Coronary artery (tissue), 2 donors: Measurements from ENCODE around the gene HOXC11.
A peak's percentile ranks its signal among the peaks of the same experiment; 100 is the strongest.

ENCODE experiments used
- DNase-seq: peaks from one replicate; pipeline ENCODE4 v3.0.0-alpha.2; 2017; ENCODE audit warnings: low spot score
- H3K27ac ChIP-seq, 2 donors: fragments of 200-600 bp; sonication (generic); one replicate each; pipeline ENCODE4 v1.5.1; 2016 to 2019
- H3K4me3 ChIP-seq: fragments of 200-600 bp; sonication (generic); 2 replicates; pipeline ENCODE4 v1.5.1; 2016; ENCODE audit warnings: mild to moderate bottlenecking, moderate library complexity
- CTCF ChIP-seq: fragments of 200-600 bp; sonication (generic); IDR thresholded peaks from one replicate; pipeline ENCODE4 v1.5.1; 2019; ENCODE audit warnings: antibody characterized with exemption

HOXC11 gene

DNA sequence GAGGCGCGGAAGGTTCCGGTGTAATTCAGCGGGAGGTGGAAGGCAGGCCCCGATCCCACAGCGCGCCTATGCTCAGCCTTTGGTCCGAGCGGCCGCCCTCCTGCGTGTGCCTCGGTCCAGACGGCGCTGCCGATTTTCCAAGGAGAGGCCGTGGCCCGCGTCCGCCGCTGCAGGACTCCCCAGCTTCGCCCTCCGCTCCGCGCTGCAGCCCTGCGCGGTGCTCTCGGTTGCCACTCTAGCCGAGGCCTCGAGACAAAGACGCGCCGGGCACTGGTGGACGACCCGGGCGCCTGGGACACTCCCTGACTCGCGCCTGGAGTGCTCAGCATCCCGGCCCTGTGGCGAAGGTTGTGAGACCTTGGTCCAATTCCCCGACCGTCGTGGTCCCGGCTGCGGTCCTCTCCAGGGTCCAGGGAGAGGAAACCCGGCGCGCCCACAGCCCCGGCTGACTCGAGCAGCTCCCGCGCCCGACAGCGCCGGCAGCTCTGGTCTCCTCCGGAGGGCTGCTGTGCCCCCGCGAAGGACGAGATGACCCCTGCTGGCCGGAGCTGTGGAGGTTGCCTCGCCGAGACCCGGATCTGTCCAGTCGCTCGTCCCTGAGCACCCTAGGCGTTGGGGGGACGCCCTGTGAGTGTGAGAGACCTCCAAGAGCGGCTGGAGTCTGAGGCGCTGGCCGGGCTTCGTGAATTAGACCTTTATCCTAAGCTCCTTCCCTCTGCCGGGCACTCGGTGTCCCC lies 11.7 kb upstream of the HOXC11 start:
- H3K27ac ChIP-seq, result no peak overlapping the region
- H3K4me3 ChIP-seq, result peak overlapping the region; percentile 12
- no peak for TF ChIP-seq CTCF
- DNase-seq, result no peak

- Histone ChIP-seq H3K27ac (no peak overlapping the region), H3K4me3 (no peak overlapping the region)
- TF ChIP-seq CTCF, result no peak
- no peak for DNase-seq
Measured at GRCh38 chr12:53963005-53963404, 9.9 kb upstream of the HOXC11 start.

GRCh38 chr12:53963434-53964314 lies 9.3 kb upstream of the HOXC11 start:
- TF ChIP-seq CTCF, result no peak
- H3K4me3 ChIP-seq, result no peak overlapping the region
- H3K27ac ChIP-seq, result no peak overlapping the region
- DNase-seq, result no peak

GRCh38 chr12:53964315-53964713 lies 8.6 kb upstream of the HOXC11 start:
- H3K4me3 ChIP-seq, result no peak overlapping the region
- H3K27ac ChIP-seq, result no peak overlapping the region
- no peak for TF ChIP-seq CTCF
- no peak for DNase-seq

DNA sequence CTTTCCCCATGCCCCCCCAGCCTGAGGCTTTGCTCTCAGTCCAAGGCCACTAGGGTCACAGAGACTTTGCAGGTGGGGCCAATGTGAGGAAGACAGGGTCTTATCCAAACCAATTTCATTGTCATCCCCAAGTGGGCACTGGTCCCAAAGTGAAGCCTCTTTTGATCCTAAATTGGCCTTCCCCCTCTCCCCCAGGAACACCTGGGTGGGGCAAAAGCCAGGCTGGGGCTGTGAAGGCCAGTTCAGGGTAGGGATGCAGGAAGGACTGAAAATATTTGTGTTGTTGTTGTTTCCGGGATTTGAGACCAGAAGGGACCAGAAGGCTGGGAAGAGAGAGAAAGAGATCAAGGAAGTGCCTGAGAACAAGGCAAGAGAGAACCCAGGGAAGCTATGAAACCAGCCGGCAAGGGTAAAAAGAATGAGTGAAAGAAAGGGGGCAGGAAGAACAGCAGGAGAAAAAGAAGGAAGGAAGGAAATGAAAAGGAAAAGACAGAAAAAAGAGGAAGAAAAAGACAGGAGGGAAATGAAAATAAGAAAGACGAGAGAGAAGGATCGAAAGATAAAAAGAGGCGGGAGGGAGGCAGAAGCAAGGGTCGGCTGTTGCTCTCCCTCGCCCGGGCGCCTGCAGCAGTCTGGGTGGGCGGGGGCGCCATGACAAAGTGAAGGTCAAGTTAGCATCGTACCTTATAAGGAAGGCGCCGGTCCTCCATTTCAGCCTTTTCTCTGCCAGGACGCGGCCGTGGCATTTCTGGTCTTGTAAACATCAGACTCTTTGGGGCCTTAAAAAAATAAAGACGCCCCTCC lies 7.4 kb upstream of the HOXC11 start:
- no peak for DNase-seq
- no peak for TF ChIP-seq CTCF
- H3K4me3 ChIP-seq, result no peak overlapping the region
- H3K27ac ChIP-seq, result no peak overlapping the region

DNA sequence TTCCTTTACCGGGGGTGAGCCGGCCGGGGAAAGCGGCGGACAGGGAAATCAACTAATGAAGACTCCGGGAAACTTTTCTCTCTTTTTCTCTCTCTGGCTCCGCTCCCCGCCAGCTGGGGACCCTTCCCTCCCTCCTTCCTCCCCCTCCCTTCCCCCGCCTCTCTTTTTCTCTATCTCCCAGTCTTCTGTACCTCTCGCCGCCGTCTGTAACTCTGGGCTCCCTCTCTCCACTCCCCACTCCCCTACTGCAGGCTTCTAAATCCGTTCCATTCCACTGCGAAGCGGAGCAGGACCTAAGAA lies 6.9 kb upstream of the HOXC11 start:
- DNase-seq, result no peak
- Histone ChIP-seq H3K4me3 (no peak overlapping the region), H3K27ac (no peak overlapping the region)
- TF ChIP-seq CTCF, result no peak
